ENCODE measurements around the gene FAM174B. TPM values are rescaled to one million over a fixed set of nuclear protein-coding genes. Genes with fewer than 3 reads are reported as not detected.

Gene FAM174B
- total and polyA plus RNA-seq, 2 experiments from 2014 or later = 15.0 to 21.8 TPM

GRCh38 chr15:92603278-92603677 lies 52.3 kb downstream of the FAM174B start (continued):
- no peak for TF ChIP-seq ZNF462 (CRISPR knock-in tag; IDR thresholded peaks at IDR 0.05)
- no peak for TF ChIP-seq ZNF331 (CRISPR knock-in tag; IDR thresholded peaks at IDR 0.05; ENCODE audit: low read depth)
- TF ChIP-seq ETS1 (IDR thresholded peaks at IDR 0.05) = no peak

- Histone ChIP-seq H3K9me2 (ENCODE audit: insufficient read depth) (no peaks in the 10 kb centered on the region), H3K36me3 (ENCODE audit: insufficient read depth) (no peaks in the 10 kb centered on the region), H3K4me3 (no peak overlapping the region), H3F3A (replicated peaks; ENCODE audit: low read depth) (no peaks in the 10 kb centered on the region), H3K27ac (ENCODE audit: low read depth) (no peak overlapping the region), H4K20me1 (replicated peaks; ENCODE audit: insufficient read depth) (no peaks in the 10 kb centered on the region), H3K27me3 (ENCODE audit: insufficient read depth) (no peaks in the 10 kb centered on the region), H3K79me2 (replicated peaks; ENCODE audit: insufficient read depth) (no peaks in the 10 kb centered on the region), H2AFZ (no peak overlapping the region), H3K4me1 (ENCODE audit: insufficient read depth) (no peaks in the 10 kb centered on the region), H3K4me2 (no peak overlapping the region)
- no peak overlapping the region for H3K27ac Mint-ChIP-seq
- peaks cover 22% of the 10 kb centered on the region for H3K36me3 Mint-ChIP-seq (ENCODE audit: low read depth)
- DNase-seq (ENCODE audit: low spot score) (no peak), ATAC-seq (no peak)
- peaks cover 29% of the 10 kb centered on the region for H3K9me3 Mint-ChIP-seq
- peaks cover 6% of the 10 kb centered on the region for H3K27me3 Mint-ChIP-seq (ENCODE audit: insufficient read depth, low read depth, poor library complexity)
- no peaks in the 10 kb centered on the region for H3K4me1 Mint-ChIP-seq
- no peak overlapping the region for H3K4me3 Mint-ChIP-seq
- TF ChIP-seq POLR2AphosphoS5 (IDR thresholded peaks at IDR 0.05; ENCODE audit: low read depth) = no peak
- TF ChIP-seq STAT1 (IDR thresholded peaks at IDR 0.05; ENCODE audit: unreplicated experiment) = no peak
- TF ChIP-seq ETS1 (IDR thresholded peaks at IDR 0.05) = no peak
- no peak for TF ChIP-seq CREB1 (CRISPR knock-in tag; IDR thresholded peaks at IDR 0.05; ENCODE audit: low read depth)
- no peak for TF ChIP-seq EZH2 (IDR thresholded peaks at IDR 0.05; ENCODE audit: low read depth, unreplicated experiment)
- TF ChIP-seq NANOG (IDR thresholded peaks at IDR 0.05; ENCODE audit: borderline replicate concordance) = no peak
- no peak for TF ChIP-seq ZNF114 (CRISPR knock-in tag; IDR thresholded peaks at IDR 0.05)
- no peak for TF ChIP-seq JUNB (IDR thresholded peaks at IDR 0.05; ENCODE audit: unreplicated experiment)
- no peak for TF ChIP-seq ZNF331 (CRISPR knock-in tag; IDR thresholded peaks at IDR 0.05; ENCODE audit: low read depth)
- TF ChIP-seq REST (IDR thresholded peaks at IDR 0.05; ENCODE audit: unreplicated experiment) = no peak
- TF ChIP-seq CTCF (conservative IDR thresholded peaks at IDR 0.05; ENCODE audit: low read depth in 2 of 2) = no peak
Measured at GRCh38 chr15:92602267-92602593, 53.3 kb downstream of the FAM174B start.

Data from GM23338 (cell line).